Lung (tissue), 12 donors: Measurements from ENCODE around the gene DTWD2. TPM values are rescaled to one million over a fixed set of nuclear protein-coding genes. Genes with fewer than 3 reads are reported as not detected.

ENCODE experiments used
- ATAC-seq: fragments of 200-7000 bp; cut with Tn5 transposase; one replicate; pipeline ENCODE4 v1.9.1; 2020; ENCODE audit warnings: moderate number of reproducible peaks; ENCODE audit not compliant: insufficient read depth, low FRiP score
- DNase-seq, 3 donors: peaks; one replicate each; pipeline ENCODE4 v3.0.0-alpha.2; 2013 to 2017
- H3K27ac ChIP-seq, 2 donors: one replicate each; pipeline ENCODE4 v1.5.1; 2013; ENCODE audit warnings: mild to moderate bottlenecking in 2 of 2, moderate library complexity in 2 of 2, control low read depth in 1 of 2, inconsistent platforms in 1 of 2, low read depth in 1 of 2, low read length in 1 of 2
- H3K27me3 ChIP-seq, 3 donors: one replicate each; pipeline ENCODE4 v1.5.1; 2013; ENCODE audit warnings: low read length in 2 of 3; ENCODE audit not compliant: control insufficient read depth in 3 of 3, insufficient read depth in 3 of 3
- H3K36me3 ChIP-seq, 4 donors: one replicate each; pipeline ENCODE4 v1.5.1; 2013; ENCODE audit warnings: low read length in 4 of 4, mild to moderate bottlenecking in 1 of 4, moderate library complexity in 1 of 4; ENCODE audit not compliant: control insufficient read depth in 4 of 4, insufficient read depth in 4 of 4
- H3K4me1 ChIP-seq, 5 donors: one replicate each; pipeline ENCODE4 v1.5.1; 2013; ENCODE audit warnings: low read length in 5 of 5, mild to moderate bottlenecking in 2 of 5, moderate library complexity in 1 of 5; ENCODE audit not compliant: control insufficient read depth in 5 of 5, insufficient read depth in 5 of 5
- H3K4me3 ChIP-seq: one replicate; pipeline ENCODE4 v1.5.1; 2013; ENCODE audit warnings: mild to moderate bottlenecking, control low read depth, moderate library complexity
- H3K9ac ChIP-seq, 2 donors: one replicate each; pipeline ENCODE4 v1.5.1; 2013; ENCODE audit warnings: low read length in 2 of 2, control low read depth in 1 of 2; ENCODE audit not compliant: insufficient read depth in 1 of 2
- H3K9me3 ChIP-seq, 4 donors: one replicate each; pipeline ENCODE4 v1.5.1; 2013; ENCODE audit warnings: low read length in 3 of 4, mild to moderate bottlenecking in 1 of 4, moderate library complexity in 1 of 4; ENCODE audit not compliant: control insufficient read depth in 4 of 4, insufficient read depth in 3 of 4
- WGBS, 2 donors: extraction: QIAGEN DNeasy Blood & Tissue Kit; methylation state at CpG; one replicate each; pipeline ENCODE4 v1.1.7; 2013; 5-methylcytosine and 5-hydroxymethylcytosine counted together
- polyA plus RNA-seq, 2 donors: library from polyadenylated mRNA; stranded (reverse); fragments of 200-250 nt; gene quantifications; one replicate each; pipeline ENCODE4 v1.2.1, GENCODE V29; 2013
- total RNA-seq, 2 donors: library from RNA; depleted of rRNA in 1 of 2; stranded (reverse); fragments of >200 nt in 1 of 2; gene quantifications; one replicate each; pipeline ENCODE4 v1.2.1, GENCODE V29; 2014 to 2021
- TF ChIP-seq, protein P1 (sequence below): IDR thresholded peaks from 2 replicates; pipeline ENCODE4 v1.5.1; 2012; ENCODE audit warnings: mild to moderate bottlenecking; ENCODE audit errors: control extremely low read depth, extremely low read depth
- donor health status: control.
- donor health status: control.
- donor health status: Bipolar disorder and iron deficiency.
- donor health status: healthy.
- donor health status: DM: yes; HTN: yes; CAD: no.

The DTWD2 gene
- total and polyA plus RNA-seq, 4 donors: 1.7 to 11.4 (median 5.2) TPM

DNA sequence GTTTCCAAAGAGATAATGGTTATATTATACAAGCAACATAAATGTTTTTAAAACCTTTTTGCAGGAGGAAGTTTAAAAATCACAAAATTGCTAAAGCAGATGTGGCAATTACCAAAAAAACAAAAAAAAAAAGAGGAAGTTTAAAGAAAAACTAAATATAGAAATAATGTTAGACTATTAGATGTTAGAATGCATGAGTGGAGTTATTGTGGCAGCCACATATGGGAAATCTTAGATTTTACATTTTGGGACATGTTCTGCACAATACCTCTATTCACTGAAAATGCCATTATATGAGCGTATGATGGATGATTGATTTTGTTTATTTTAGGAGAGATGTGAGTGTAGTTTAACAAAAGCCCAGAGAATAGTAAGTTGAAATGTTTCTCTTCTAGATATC is 31.2 kb upstream of the DTWD2 start:
- Histone ChIP-seq H3K27ac (no peak overlapping the region), H3K4me1 (no peaks in the 10 kb centered on the region), H3K4me3 (no peak overlapping the region), H3K9me3 (no peaks in the 10 kb centered on the region), H3K36me3 (no peaks in the 10 kb centered on the region), H3K27me3 (no peaks in the 10 kb centered on the region), H3K9ac (no peak overlapping the region)
- TF ChIP-seq, protein P1, sequence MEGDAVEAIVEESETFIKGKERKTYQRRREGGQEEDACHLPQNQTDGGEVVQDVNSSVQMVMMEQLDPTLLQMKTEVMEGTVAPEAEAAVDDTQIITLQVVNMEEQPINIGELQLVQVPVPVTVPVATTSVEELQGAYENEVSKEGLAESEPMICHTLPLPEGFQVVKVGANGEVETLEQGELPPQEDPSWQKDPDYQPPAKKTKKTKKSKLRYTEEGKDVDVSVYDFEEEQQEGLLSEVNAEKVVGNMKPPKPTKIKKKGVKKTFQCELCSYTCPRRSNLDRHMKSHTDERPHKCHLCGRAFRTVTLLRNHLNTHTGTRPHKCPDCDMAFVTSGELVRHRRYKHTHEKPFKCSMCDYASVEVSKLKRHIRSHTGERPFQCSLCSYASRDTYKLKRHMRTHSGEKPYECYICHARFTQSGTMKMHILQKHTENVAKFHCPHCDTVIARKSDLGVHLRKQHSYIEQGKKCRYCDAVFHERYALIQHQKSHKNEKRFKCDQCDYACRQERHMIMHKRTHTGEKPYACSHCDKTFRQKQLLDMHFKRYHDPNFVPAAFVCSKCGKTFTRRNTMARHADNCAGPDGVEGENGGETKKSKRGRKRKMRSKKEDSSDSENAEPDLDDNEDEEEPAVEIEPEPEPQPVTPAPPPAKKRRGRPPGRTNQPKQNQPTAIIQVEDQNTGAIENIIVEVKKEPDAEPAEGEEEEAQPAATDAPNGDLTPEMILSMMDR: no peak
- DNase-seq (no peak), ATAC-seq (no peak)
- 72 to 80% methylated on average over 1 of the region's 1 CpG for WGBS, 2 donors

DNA sequence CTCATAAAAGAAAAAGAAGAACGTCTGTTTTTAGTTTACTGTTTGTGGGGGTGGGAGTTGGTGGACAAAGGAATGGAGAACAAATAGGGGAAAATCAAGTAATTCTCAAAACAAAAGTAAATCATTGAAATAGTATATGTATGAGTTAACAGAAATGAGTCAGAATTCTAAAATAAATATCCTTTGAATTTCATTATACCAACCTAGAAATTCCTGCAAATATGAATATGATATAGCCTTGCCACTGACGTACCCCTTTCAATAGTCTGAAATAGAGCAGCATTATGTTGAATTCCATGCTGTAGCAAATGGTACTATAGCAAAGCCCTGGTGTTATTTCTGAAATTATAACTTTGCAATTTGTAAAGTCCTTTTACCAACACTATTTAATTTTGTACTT is 29.6 kb upstream of the DTWD2 start:
- WGBS, 2 donors: 65 to 89% methylated on average over 2 of the region's 2 CpGs
- DNase-seq (no peak), ATAC-seq (no peak)
- no peak overlapping the region for H3K4me3 ChIP-seq
- no peaks in the 10 kb centered on the region for H3K27me3 ChIP-seq
- no peaks in the 10 kb centered on the region for H3K9me3 ChIP-seq
- TF ChIP-seq, protein P1: no peak
- H3K9ac ChIP-seq: no peak overlapping the region
- no peaks in the 10 kb centered on the region for H3K36me3 ChIP-seq
- no peaks in the 10 kb centered on the region for H3K4me1 ChIP-seq
- H3K27ac ChIP-seq: no peak overlapping the region

DNA sequence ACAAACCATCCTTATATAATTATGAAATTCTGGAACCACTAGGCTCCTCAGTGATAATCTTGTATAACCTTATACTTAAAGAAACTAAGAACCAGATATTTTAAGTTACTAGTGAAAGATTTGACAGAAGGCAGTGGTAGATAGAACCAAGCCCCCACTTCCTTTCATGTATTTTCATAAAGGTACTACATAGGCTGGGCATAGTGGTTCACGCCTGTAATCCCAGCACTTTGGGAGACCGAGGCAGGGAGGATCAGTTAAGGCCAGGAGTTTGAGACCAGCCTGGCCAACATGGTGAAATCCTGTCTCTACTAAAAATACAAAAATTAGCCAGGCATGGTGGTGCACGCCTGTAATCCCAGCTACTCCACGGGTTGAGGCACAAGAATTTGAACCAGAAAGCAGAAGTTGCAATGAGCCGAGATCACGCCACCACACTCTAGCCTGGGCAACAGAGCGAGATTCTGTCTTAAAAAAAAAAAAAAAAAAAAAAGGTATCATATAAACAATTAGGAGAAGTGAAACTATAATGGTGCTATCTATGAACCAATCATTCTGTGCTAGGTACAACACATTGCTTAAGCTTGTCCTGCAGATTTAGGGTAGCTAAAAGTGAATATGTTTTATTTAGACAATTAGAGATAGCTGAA is 27.9 kb upstream of the DTWD2 start:
- no peak overlapping the region for H3K9ac ChIP-seq
- no peak for DNase-seq
- no peaks in the 10 kb centered on the region for H3K27me3 ChIP-seq
- no peak for ATAC-seq
- no peak overlapping the region for H3K4me3 ChIP-seq
- H3K4me1 ChIP-seq: no peaks in the 10 kb centered on the region
- H3K27ac ChIP-seq: no peak overlapping the region
- TF ChIP-seq, protein P1: no peak
- no peaks in the 10 kb centered on the region for H3K9me3 ChIP-seq
- 73 to 77% methylated on average over 7 of the region's 7 CpGs for WGBS, 2 donors
- H3K36me3 ChIP-seq: no peaks in the 10 kb centered on the region

DNA sequence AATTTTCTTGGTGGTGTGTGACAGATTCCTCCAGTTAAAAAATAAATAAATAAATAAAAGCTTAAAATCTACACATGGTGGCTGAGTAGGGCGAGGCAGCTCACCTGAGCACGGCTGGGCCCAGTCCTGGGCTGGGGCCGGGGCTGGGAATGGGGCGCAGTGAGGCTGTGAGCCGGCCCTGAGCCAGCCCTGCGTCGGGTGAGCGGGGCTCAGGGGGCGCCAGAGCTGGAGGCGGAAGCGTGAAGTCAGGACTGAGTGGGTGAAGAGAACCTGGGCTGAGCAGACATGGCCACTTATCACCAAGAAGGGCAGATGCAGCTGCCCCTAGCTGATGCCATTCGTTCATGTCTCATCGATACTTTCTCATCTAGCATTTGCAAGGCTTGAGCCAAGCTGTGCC is 22.8 kb upstream of the DTWD2 start:
- no peaks in the 10 kb centered on the region for H3K36me3 ChIP-seq
- no peak overlapping the region for H3K27ac ChIP-seq
- 96 to 97% methylated on average over 13 of the region's 13 CpGs for WGBS, 2 donors
- H3K9me3 ChIP-seq: no peaks in the 10 kb centered on the region
- H3K4me1 ChIP-seq: no peaks in the 10 kb centered on the region
- TF ChIP-seq, protein P1: no peak
- H3K4me3 ChIP-seq: no peak overlapping the region
- DNase-seq (no peak), ATAC-seq (no peak)
- no peak overlapping the region for H3K9ac ChIP-seq
- no peaks in the 10 kb centered on the region for H3K27me3 ChIP-seq
